Dedifferentiated amniotic fluid mesenchymal stem cell (primary cell): ENCODE measurements around the gene DRGX.

ENCODE experiments used
- DNase-seq: peaks from one replicate; pipeline ENCODE4 v3.0.0-alpha.2; 2016; ENCODE audit errors: extremely low spot score

DRGX gene

GRCh38 chr10:49382226-49382625 lies 13.7 kb downstream of the DRGX start:
- no peak for DNase-seq

- no peak for DNase-seq
Observed at GRCh38 chr10:49381111-49381900, 14.6 kb downstream of the DRGX start.

GRCh38 chr10:49379596-49380410 lies 16.1 kb downstream of the DRGX start:
- no peak for DNase-seq

- no peak for DNase-seq
Observed at GRCh38 chr10:49377256-49377655, 18.6 kb downstream of the DRGX start.

GRCh38 chr10:49375611-49376010 lies 20.3 kb downstream of the DRGX start:
- DNase-seq = no peak

GRCh38 chr10:49374740-49375139 lies 21.1 kb downstream of the DRGX start:
- DNase-seq = no peak

GRCh38 chr10:49373361-49373760 lies 22.5 kb downstream of the DRGX start:
- no peak for DNase-seq

- no peak for DNase-seq
Observed at GRCh38 chr10:49371967-49372366, 23.9 kb downstream of the DRGX start.

- no peak for DNase-seq
Observed at GRCh38 chr10:49370326-49371100, 25.4 kb downstream of the DRGX start.

- DNase-seq = no peak
Observed at GRCh38 chr10:49369216-49370162, 26.4 kb downstream of the DRGX start.

GRCh38 chr10:49368256-49368655 lies 27.6 kb downstream of the DRGX start:
- no peak for DNase-seq

GRCh38 chr10:49367600-49367999 lies 28.3 kb downstream of the DRGX start:
- no peak for DNase-seq

- DNase-seq = no peak
Observed at GRCh38 chr10:49366460-49366859, 29.4 kb downstream of the DRGX start.

- DNase-seq = no peak
Observed at GRCh38 chr10:49365675-49366415, 30.0 kb downstream of the DRGX start.

- no peak for DNase-seq
Observed at GRCh38 chr10:49365275-49365674, 30.6 kb downstream of the DRGX start.

- DNase-seq = no peak
Observed at GRCh38 chr10:49364747-49365146, 31.1 kb downstream of the DRGX start.

GRCh38 chr10:49364051-49364450 lies 31.8 kb downstream of the DRGX start:
- DNase-seq = no peak

GRCh38 chr10:49363309-49364031 lies 32.4 kb downstream of the DRGX start:
- DNase-seq = no peak

GRCh38 chr10:49362596-49363260 lies 33.2 kb downstream of the DRGX start:
- no peak for DNase-seq
